HepG2 (cell line): ENCODE results near the gene USP7. TPM values are rescaled to one million over a fixed set of nuclear protein-coding genes. Genes with fewer than 3 reads are reported as not detected.

Experiments
- AKNA ChIP-seq: sonication (generic); formaldehyde crosslinking; IDR thresholded peaks from 2 replicates; pipeline ENCODE4 v1.4.0; 2020; ENCODE audit warnings: missing genetic modification reagents, borderline replicate concordance
- CEBPG ChIP-seq: IDR thresholded peaks from 2 replicates; pipeline ENCODE4 v1.6.1; 2016
- ELF1 ChIP-seq: sonication (generic); formaldehyde crosslinking; IDR thresholded peaks from 2 replicates; pipeline ENCODE4 v1.4.0; 2020; ENCODE audit warnings: missing genetic modification reagents
- GATAD2A ChIP-seq: IDR thresholded peaks from 2 replicates; pipeline ENCODE4 v1.6.1; 2016
- IRF2 ChIP-seq: IDR thresholded peaks from 2 replicates; pipeline ENCODE4 v1.6.1; 2018; ENCODE audit warnings: missing genetic modification reagents, missing compliant biosample characterization
- NRL ChIP-seq: sonication (generic); formaldehyde crosslinking; IDR thresholded peaks from 2 replicates; pipeline ENCODE4 v1.5.0; 2020; ENCODE audit warnings: missing genetic modification reagents, mild to moderate bottlenecking, moderate library complexity, borderline replicate concordance
- PAXIP1 ChIP-seq: sonication (generic); formaldehyde crosslinking; conservative IDR thresholded peaks from 2 replicates; pipeline ENCODE4 v1.4.0; 2020; ENCODE audit warnings: mild to moderate bottlenecking, missing genetic modification reagents, moderate library complexity
- PLRG1 ChIP-seq: fragments of 450-650 bp; conservative IDR thresholded peaks from 2 replicates; pipeline ENCODE4 v1.6.1; 2016
- SAP130 ChIP-seq: IDR thresholded peaks from 2 replicates; pipeline ENCODE4 v1.6.1; 2016; ENCODE audit warnings: low read depth
- SIX4 ChIP-seq: sonication (generic); formaldehyde crosslinking; IDR thresholded peaks from 2 replicates; pipeline ENCODE4 v1.4.0; 2020; ENCODE audit warnings: missing genetic modification reagents
- SMYD3 ChIP-seq: sonication (generic); formaldehyde crosslinking; IDR thresholded peaks from 2 replicates; pipeline ENCODE4 v1.8.1; 2023; ENCODE audit warnings: mild to moderate bottlenecking, missing genetic modification reagents
- SP1 ChIP-seq, 2 experiments: fragments of 450-650 bp in 1 of 2; sonication (generic) in 1 of 2; formaldehyde crosslinking in 1 of 2; IDR thresholded peaks; 2 replicates each; pipeline versions ENCODE4 v1.4.0 to v1.6.1; 2016 to 2020; ENCODE audit warnings: missing genetic modification reagents in 1 of 2
- TCF7L2 ChIP-seq: IDR thresholded peaks from 2 replicates; pipeline ENCODE4 v1.6.1; 2011; ENCODE audit warnings: mild to moderate bottlenecking, low read depth, low read length, moderate library complexity
- ZEB1 ChIP-seq: IDR thresholded peaks from 2 replicates; pipeline ENCODE4 v1.6.1; 2012; ENCODE audit warnings: mild to moderate bottlenecking, low read depth, inconsistent platforms; ENCODE audit not compliant: insufficient replicate concordance
- ZFP36 ChIP-seq: fragments of 150-350 bp; IDR thresholded peaks from 2 replicates; pipeline ENCODE4 v1.6.1; 2018; ENCODE audit warnings: borderline replicate concordance, low read length, low read depth; ENCODE audit not compliant: partially characterized antibody
- ZNF260 ChIP-seq: sonication (generic); formaldehyde crosslinking; IDR thresholded peaks from 2 replicates; pipeline ENCODE4 v1.4.0; 2020; ENCODE audit warnings: missing genetic modification reagents, low read depth, mild to moderate bottlenecking, borderline replicate concordance
- ZNF281 ChIP-seq: sonication (generic); formaldehyde crosslinking; IDR thresholded peaks from 2 replicates; pipeline ENCODE4 v1.4.0; 2020; ENCODE audit warnings: missing genetic modification reagents, borderline replicate concordance
- ZNF354B ChIP-seq: sonication (generic); formaldehyde crosslinking; IDR thresholded peaks from 2 replicates; pipeline ENCODE4 v1.8.0; 2022; ENCODE audit warnings: mild to moderate bottlenecking, missing genetic modification reagents
- ZNF460 ChIP-seq: sonication (generic); formaldehyde crosslinking; IDR thresholded peaks from 2 replicates; pipeline ENCODE4 v1.5.1; 2020; ENCODE audit warnings: missing genetic modification reagents, mild to moderate bottlenecking, borderline replicate concordance
- polyA plus RNA-seq, 8 experiments: library from polyadenylated mRNA; depleted of rRNA in 3 of 8; stranded (reverse) in 7 of 8; unstranded in 1 of 8; fragments of >200 nt; fragmentation: Illumina TruSeq in 4 of 8; extraction: Trizol in 4 of 8; gene quantifications; 2 replicates each; pipeline versions ENCODE4 v1.2.1 to v1.2.3, GENCODE V29; 2011 to 2016; ENCODE audit warnings: low read depth in 4 of 8, missing spikeins in 1 of 8, mixed read lengths in 1 of 8; ENCODE audit not compliant: insufficient read depth in 1 of 8
- total RNA-seq, 5 experiments: library from RNA; depleted of rRNA; stranded (reverse); fragments of >200 nt; fragmentation: Illumina TruSeq; extraction: Trizol; gene quantifications; 2 replicates each; pipeline ENCODE4 v1.2.3, GENCODE V29; 2016; ENCODE audit warnings: low read depth in 1 of 5

USP7 gene
- total and polyA plus RNA-seq, 2 of the 13 experiments (the other 11 are each of a cell fraction or from before 2014, with no cell fraction given), result 52.5 to 173 TPM

GRCh38 chr16:8861563-8862308 lies 102.0 kb downstream of the USP7 start (continued):
- TF ChIP-seq SMYD3 (CRISPR knock-in tag), result peak; percentile 84; the same call in 1 of the 2 replicates
- TF ChIP-seq SIX4 (CRISPR knock-in tag), result 0 out of 2 replicates have a peak, but pooled peaks have one; percentile 21
- TF ChIP-seq SP1 (IDR thresholded peaks at IDR 0.05), result no peak
- TF ChIP-seq SP1 (CRISPR knock-in tag; IDR thresholded peaks at IDR 0.05), result peak; percentile 24; the same call in 1 of the 2 replicates
- TF ChIP-seq PAXIP1 (CRISPR knock-in tag), result 0 out of 2 replicates have a peak, but pooled peaks have one; percentile 24
- no peak for TF ChIP-seq ZEB1
- no peak for TF ChIP-seq PLRG1
- TF ChIP-seq GATAD2A (CRISPR knock-in tag), result peak; percentile 12; the same call in 1 of the 2 replicates
- no peak for TF ChIP-seq TCF7L2
- TF ChIP-seq CEBPG (CRISPR knock-in tag), result no peak
- TF ChIP-seq ZFP36, result no peak
- TF ChIP-seq SAP130 (CRISPR knock-in tag), result peak; percentile 30
- no peak for TF ChIP-seq ZNF260 (CRISPR knock-in tag)
- TF ChIP-seq IRF2 (CRISPR knock-in tag), result 0 out of 2 replicates have a peak, but pooled peaks have one; percentile 27
- no peak for TF ChIP-seq ZNF281 (CRISPR knock-in tag)
- TF ChIP-seq NRL, result peak; percentile 22; the same call in 1 of the 2 replicates
- TF ChIP-seq AKNA (CRISPR knock-in tag), result no peak
- TF ChIP-seq ZNF460, result peak; percentile 36; the same call in 1 of the 2 replicates
- TF ChIP-seq ZNF354B (CRISPR knock-in tag), result 0 out of 2 replicates have a peak, but pooled peaks have one; percentile 49
- TF ChIP-seq ELF1 (CRISPR knock-in tag), result no peak
